ENCODE data around the gene REX1BD. TPM values are rescaled to one million over a fixed set of nuclear protein-coding genes. Genes with fewer than 3 reads are reported as not detected.
A peak's percentile ranks its signal among the peaks of the same experiment; 100 is the strongest.

Gene REX1BD
- total RNA-seq, 1 experiment from 2014 or later, result 140 TPM

GRCh38 chr19:18613589-18614234 is 25.1 kb downstream of the REX1BD start:
- no peak for DNase-seq (ENCODE audit: low read depth)

GRCh38 chr19:18616023-18616422 is 27.4 kb downstream of the REX1BD start:
- DNase-seq (ENCODE audit: low read depth), result no peak

- no peak for DNase-seq (ENCODE audit: low read depth)
Observed at GRCh38 chr19:18617562-18617961, 29.0 kb downstream of the REX1BD start.

- no peak for DNase-seq (ENCODE audit: low read depth)
Observed at GRCh38 chr19:18618236-18618635, 29.6 kb downstream of the REX1BD start.

GRCh38 chr19:18620311-18620710 is 31.7 kb downstream of the REX1BD start:
- no peak for DNase-seq (ENCODE audit: low read depth)

- no peak for DNase-seq (ENCODE audit: low read depth)
Observed at GRCh38 chr19:18620902-18621301, 32.3 kb downstream of the REX1BD start.

GRCh38 chr19:18626906-18627305 is 38.3 kb downstream of the REX1BD start:
- DNase-seq (ENCODE audit: low read depth), result no peak

- DNase-seq (ENCODE audit: low read depth), result no peak
Observed at GRCh38 chr19:18629166-18630088, 40.8 kb downstream of the REX1BD start.

- DNase-seq (ENCODE audit: low read depth), result no peak
Observed at GRCh38 chr19:18633321-18633720, 44.7 kb downstream of the REX1BD start.

GRCh38 chr19:18634612-18635297 is 46.2 kb downstream of the REX1BD start:
- no peak for DNase-seq (ENCODE audit: low read depth)

- no peak for DNase-seq (ENCODE audit: low read depth)
Observed at GRCh38 chr19:18635831-18636182, 47.2 kb downstream of the REX1BD start.

- DNase-seq (ENCODE audit: low read depth), result peak; percentile 96
Observed at GRCh38 chr19:18636183-18636968, 47.8 kb downstream of the REX1BD start.

- no peak for DNase-seq (ENCODE audit: low read depth)
Observed at GRCh38 chr19:18636969-18637629, 48.5 kb downstream of the REX1BD start, which contains the start of gene KLHL26. TSS of gene KLHL26 (plus strand) at chr19:18637028. CDS start at chr19:18637055, 27 bp downstream.

GRCh38 chr19:18637673-18638630 is 49.4 kb downstream of the REX1BD start:
- DNase-seq (ENCODE audit: low read depth), result no peak

- DNase-seq (ENCODE audit: low read depth), result no peak
Observed at GRCh38 chr19:18639706-18640243, 51.2 kb downstream of the REX1BD start.
